Type B pancreatic cell (in vitro differentiated cells): ENCODE measurements around the gene PLCH2. TPM values are rescaled to one million over a fixed set of nuclear protein-coding genes. Genes with fewer than 3 reads are reported as not detected.
"Not testable (repeated sequence)": the region's sequence is repeated elsewhere in the genome, so short reads cannot be mapped to it uniquely, and the experiment has no call there.

ENCODE experiments used
- DNase-seq: peaks from one replicate; pipeline ENCODE4 v3.0.0; 2021; ENCODE audit warnings: mixed read lengths; ENCODE audit not compliant: unreplicated experiment; ENCODE audit errors: extremely low spot score
- H3K27ac Mint-ChIP-seq: 2 replicates; pipeline ENCODE4 v1.8.0; 2021; ENCODE audit warnings: mild to moderate bottlenecking, mixed read lengths
- H3K27me3 Mint-ChIP-seq: 2 replicates; pipeline ENCODE4 v1.8.0; 2021; ENCODE audit warnings: mixed read lengths
- H3K36me3 Mint-ChIP-seq: 2 replicates; pipeline ENCODE4 v1.8.0; 2021; ENCODE audit warnings: mixed read lengths
- H3K4me1 Mint-ChIP-seq: one replicate; pipeline ENCODE4 v1.8.0; 2021; ENCODE audit warnings: mixed read lengths; ENCODE audit not compliant: unreplicated experiment
- H3K4me3 Mint-ChIP-seq: 2 replicates; pipeline ENCODE4 v1.8.0; 2021; ENCODE audit warnings: mild to moderate bottlenecking, mixed read lengths
- H3K9me3 Mint-ChIP-seq: 2 replicates; pipeline ENCODE4 v1.8.0; 2021; ENCODE audit warnings: mixed read lengths
- total RNA-seq: library from RNA; stranded (reverse); gene quantifications from 2 replicates; pipeline ENCODE4 v1.2.1, GENCODE V29; 2021; ENCODE audit warnings: low replicate concordance
- TF ChIP-seq, protein P1 (sequence below): fragments of 200-600 bp; sonication (generic); conservative IDR thresholded peaks from 2 replicates; pipeline ENCODE4 v1.5.0; 2021; ENCODE audit warnings: antibody characterized with exemption, mild to moderate bottlenecking

Gene PLCH2
- total RNA-seq, 1 donor from 2014 or later: 0.82 TPM

DNA sequence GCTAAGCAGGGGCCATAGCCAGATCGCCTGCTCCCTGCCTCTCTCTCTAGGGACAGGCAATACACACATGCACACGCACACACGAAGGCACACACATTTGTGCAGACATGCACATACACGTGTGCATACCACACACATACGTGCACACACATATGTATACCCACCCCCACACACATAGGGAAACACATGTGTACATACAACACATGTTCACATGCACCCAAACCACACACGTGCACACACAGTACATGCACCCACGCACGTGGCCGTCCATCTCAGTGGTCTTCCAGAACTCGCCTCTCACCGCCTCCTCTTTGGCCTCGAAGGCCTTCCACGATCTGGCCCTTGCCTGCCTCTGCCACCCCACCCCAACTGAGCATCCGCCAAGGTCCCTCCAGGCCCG, 38.5 kb upstream of the PLCH2 start:
- H3K27me3 Mint-ChIP-seq: peaks cover 40% of the 10 kb centered on the region
- TF ChIP-seq, protein P1, sequence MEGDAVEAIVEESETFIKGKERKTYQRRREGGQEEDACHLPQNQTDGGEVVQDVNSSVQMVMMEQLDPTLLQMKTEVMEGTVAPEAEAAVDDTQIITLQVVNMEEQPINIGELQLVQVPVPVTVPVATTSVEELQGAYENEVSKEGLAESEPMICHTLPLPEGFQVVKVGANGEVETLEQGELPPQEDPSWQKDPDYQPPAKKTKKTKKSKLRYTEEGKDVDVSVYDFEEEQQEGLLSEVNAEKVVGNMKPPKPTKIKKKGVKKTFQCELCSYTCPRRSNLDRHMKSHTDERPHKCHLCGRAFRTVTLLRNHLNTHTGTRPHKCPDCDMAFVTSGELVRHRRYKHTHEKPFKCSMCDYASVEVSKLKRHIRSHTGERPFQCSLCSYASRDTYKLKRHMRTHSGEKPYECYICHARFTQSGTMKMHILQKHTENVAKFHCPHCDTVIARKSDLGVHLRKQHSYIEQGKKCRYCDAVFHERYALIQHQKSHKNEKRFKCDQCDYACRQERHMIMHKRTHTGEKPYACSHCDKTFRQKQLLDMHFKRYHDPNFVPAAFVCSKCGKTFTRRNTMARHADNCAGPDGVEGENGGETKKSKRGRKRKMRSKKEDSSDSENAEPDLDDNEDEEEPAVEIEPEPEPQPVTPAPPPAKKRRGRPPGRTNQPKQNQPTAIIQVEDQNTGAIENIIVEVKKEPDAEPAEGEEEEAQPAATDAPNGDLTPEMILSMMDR: no peak
- no peak for DNase-seq
- no peaks in the 10 kb centered on the region for H3K9me3 Mint-ChIP-seq
- H3K27ac Mint-ChIP-seq: peak overlapping the region; percentile 64
- no peaks in the 10 kb centered on the region for H3K36me3 Mint-ChIP-seq
- H3K4me3 Mint-ChIP-seq: no peak overlapping the region
- no peaks in the 10 kb centered on the region for H3K4me1 Mint-ChIP-seq

DNA sequence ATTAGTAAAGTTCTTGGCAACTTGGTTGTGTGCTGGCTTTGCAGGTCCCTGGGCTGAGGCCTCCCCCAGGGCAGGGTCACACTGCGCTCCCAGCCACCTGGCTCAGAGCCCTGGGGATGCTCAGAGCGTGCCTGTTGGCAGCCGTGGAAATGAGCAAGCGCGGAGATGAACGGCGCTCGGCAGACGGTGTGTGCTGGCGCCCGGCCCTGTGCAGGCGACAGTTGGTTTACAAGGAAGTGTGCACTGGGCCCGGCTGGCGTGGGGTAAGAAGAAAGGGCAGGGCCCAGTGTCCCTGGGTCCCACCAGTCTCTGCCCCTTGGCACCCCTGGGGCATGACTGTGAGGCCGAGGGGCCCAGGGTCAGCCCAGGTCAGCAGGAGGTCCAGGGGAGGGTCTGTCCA, 38.1 kb upstream of the PLCH2 start:
- DNase-seq: no peak
- no peaks in the 10 kb centered on the region for H3K4me1 Mint-ChIP-seq
- H3K27ac Mint-ChIP-seq: no peak overlapping the region
- H3K9me3 Mint-ChIP-seq: no peaks in the 10 kb centered on the region
- TF ChIP-seq, protein P1: no peak
- no peak overlapping the region for H3K4me3 Mint-ChIP-seq
- H3K27me3 Mint-ChIP-seq: peaks cover 41% of the 10 kb centered on the region
- H3K36me3 Mint-ChIP-seq: no peaks in the 10 kb centered on the region

DNA sequence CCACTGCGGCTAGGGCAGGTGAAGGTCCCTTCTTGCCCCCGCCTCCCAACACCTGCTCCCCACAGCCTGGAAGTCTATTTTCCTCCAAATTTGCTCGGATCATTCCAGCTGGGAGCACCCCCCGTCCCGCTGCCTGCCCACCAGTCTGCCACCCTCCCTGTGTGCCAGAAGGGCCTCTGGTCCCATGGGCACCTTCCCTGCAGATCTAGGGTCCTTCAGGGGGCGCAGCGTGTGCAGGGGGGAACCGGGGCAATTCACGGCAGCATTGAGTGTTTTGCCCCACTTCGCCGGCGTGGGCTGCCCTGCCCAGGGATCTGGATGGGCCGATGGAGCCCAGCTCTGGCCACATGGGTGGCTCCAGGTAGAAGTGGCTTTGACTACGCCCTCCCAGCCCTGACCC, 37.4 kb upstream of the PLCH2 start:
- no peaks in the 10 kb centered on the region for H3K9me3 Mint-ChIP-seq
- peaks cover 37% of the 10 kb centered on the region for H3K27me3 Mint-ChIP-seq
- no peak for DNase-seq
- no peaks in the 10 kb centered on the region for H3K4me1 Mint-ChIP-seq
- H3K4me3 Mint-ChIP-seq: no peak overlapping the region
- TF ChIP-seq, protein P1: no peak
- H3K36me3 Mint-ChIP-seq: no peaks in the 10 kb centered on the region
- no peak overlapping the region for H3K27ac Mint-ChIP-seq

DNA sequence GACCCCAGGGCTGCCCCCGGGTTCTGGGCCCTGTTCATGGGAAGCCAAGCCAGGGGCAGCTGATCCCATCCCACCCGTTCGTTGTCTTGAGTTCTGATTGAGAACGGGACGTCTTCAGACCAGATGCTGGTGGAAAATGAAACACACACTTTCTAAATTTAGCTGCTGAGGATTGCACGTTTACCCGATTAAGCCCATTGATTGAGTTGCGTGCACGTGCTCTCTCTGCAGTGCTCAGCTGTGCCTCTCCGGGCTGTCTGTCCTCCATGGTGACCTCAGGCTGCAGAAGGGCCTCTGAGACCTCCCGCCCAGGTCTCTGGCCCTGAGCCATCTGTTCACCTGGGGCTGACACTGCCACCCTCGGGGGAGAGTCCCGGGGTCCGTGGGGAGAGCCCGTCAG, 36.7 kb upstream of the PLCH2 start:
- H3K9me3 Mint-ChIP-seq: no peaks in the 10 kb centered on the region
- peaks cover 36% of the 10 kb centered on the region for H3K27me3 Mint-ChIP-seq
- TF ChIP-seq, protein P1: no peak
- DNase-seq: no peak
- no peak overlapping the region for H3K27ac Mint-ChIP-seq
- no peak overlapping the region for H3K4me3 Mint-ChIP-seq
- H3K36me3 Mint-ChIP-seq: no peaks in the 10 kb centered on the region
- no peaks in the 10 kb centered on the region for H3K4me1 Mint-ChIP-seq

DNA sequence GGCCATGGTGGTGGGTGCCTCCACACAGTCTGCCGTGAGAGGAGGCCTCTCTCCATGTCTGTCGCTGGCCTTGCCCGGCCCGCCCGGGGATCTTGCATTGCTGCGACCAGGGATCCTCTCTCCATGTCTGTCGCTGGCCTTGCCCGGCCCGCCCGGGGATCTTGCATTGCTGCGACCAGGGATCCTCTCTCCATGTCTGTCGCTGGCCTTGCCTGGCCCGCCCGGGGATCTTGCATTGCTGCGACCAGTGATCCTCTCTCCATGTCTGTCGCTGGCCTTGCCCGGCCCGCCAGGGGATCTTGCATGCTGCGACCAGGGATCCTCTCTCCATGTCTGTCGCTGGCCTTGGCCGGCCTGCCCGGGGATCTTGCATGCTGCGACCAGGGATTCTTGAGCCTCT, 35.7 kb upstream of the PLCH2 start:
- not testable (repeated sequence) for H3K4me3 Mint-ChIP-seq, H3K9me3 Mint-ChIP-seq, H3K27ac Mint-ChIP-seq, H3K4me1 Mint-ChIP-seq, H3K36me3 Mint-ChIP-seq
- peak; percentile 84 for DNase-seq
- peaks cover 42% of the 10 kb centered on the region for H3K27me3 Mint-ChIP-seq

DNA sequence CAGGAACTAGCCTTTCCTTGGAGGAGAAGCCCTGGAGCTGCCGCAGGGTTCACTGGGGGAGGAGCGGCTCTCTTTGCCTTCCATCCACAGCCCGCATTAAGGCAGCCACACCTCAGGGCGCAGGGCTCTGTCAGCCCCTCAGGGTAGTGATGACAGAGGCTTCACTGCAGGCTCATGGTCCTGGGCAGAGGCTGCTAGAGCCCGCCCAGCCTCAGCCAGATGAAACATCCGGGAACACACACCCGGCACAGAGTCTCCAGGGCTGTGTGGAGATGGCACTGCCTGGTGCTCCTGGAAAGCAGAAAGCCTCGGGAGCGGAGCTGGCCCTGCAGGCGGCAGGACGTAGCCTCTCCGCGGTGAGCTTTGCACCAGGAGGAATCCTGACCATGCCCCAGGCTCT, 34.3 kb upstream of the PLCH2 start:
- Mint-ChIP-seq H3K4me3 (no peak overlapping the region), H3K9me3 (no peaks in the 10 kb centered on the region), H3K4me1 (no peaks in the 10 kb centered on the region), H3K36me3 (no peaks in the 10 kb centered on the region), H3K27me3 (peaks cover 43% of the 10 kb centered on the region), H3K27ac (no peak overlapping the region)
- no peak for DNase-seq
- TF ChIP-seq, protein P1: no peak
